T-helper 22 cell (primary cell): ENCODE results near the gene TMEM100.

Source experiments
- DNase-seq: peaks from one replicate; pipeline ENCODE4 v3.0.0-alpha.2; 2020; ENCODE audit warnings: low read depth

TMEM100 gene, protein sequence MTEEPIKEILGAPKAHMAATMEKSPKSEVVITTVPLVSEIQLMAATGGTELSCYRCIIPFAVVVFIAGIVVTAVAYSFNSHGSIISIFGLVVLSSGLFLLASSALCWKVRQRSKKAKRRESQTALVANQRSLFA

DNA sequence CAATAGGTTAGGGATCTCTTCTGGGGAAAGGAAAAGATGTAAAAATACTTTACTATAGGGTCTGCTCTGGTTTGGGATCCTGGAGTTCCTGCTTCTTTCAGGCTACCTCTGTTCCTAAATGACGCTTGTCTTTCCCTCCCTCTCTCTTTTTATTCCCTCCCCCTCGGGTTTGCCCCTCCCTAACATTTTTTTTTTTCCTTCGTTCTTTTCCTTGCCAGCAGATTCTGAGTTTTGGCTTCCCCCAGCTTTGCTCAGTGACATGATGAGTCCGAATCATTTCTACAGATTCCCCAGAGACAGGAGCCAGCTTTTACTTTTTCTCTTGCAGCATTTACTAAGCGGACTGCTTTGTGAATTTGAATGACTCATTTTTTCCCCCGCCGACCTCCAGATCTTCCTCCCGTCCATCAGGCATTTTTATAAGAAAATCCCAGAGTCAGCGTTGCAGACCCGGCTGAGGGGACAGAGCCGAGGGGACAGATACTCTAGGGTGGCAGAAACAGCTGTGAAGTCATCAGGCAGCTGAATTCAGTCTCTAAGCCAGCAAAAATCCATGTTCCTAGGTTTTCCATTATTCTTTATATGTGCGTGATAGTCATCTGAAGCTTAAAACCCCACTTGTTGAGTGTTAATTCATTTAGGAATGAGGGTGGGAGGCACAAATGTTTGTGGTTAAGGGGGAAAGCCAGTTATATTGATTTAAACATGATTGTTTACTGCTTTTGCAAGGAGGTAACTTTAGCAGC lies at the start of gene TMEM100:
TSS of gene TMEM100 (minus strand) at position 123 of the 746 bp plus-strand sequence. CDS start 1,794 bp downstream, outside the sequence.
- DNase-seq: no peak

DNA sequence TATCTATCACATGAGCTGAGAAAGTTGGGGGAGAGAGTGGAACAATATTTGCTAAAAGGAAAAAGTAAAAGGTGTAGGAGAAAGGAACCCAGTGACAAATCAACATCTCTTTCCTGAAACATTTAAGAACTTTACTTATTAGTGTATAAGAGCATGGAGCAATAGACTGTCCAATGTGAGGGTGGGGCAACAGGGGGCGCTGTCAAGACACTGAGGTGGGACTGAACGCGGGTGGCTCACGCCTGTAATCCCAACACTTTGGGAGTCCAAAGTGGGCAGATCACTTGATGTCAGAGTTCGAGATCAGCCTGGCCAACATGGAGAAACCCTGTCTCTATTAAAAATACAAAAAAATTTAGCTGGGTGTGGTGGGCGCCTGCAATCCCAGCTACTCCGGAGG lies 49.4 kb upstream of the TMEM100 start:
- DNase-seq: no peak

DNA sequence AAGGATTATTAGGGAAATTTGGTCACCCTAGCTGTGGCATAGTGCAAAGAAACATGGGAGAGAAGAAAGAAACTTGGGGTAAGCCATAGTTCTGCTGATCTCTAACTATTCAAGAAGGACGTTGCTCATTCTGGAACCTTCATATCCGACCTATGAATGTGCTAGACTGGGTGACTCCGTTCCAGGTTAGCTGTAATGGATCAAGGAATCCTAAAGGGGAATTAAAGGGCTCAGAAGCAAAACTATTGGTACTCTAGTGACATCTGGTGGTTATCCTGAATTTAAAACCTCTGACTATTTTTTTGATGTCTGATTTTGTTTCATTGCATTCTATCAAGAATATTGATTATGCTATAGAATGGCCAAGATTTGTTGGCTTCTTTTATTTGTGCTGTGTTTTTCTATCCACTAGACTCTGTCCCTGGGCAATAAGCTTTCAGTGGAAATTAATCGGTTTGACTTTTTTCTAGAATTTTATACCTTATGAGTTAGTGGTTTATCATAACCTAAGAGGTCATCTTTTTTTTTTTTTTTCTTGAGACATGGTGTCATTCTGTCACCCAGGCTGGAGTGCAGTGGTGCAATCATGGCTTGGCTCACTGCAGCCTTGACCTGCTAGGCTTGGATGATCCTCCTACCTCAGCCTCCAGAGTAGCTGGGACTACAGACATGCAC lies 47.7 kb upstream of the TMEM100 start:
- DNase-seq: no peak

DNA sequence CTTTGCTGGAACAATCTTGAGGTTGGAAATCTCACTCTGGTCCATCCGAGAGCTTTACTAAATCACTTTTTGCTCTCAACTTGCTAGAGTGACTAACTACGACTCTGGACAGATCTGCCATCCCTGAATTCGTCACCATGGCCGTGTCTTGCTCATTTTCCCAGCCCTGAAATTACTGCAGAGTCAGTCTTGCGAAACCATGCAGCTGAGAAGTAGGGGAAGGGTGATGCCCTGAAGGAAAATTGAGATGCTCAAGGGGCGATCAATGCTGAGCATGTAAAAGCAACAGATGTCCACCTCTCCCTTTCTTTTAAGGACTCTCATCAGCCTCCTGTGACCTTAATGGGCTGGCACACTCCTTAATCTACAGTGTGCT lies 46.9 kb upstream of the TMEM100 start:
- DNase-seq: no peak

DNA sequence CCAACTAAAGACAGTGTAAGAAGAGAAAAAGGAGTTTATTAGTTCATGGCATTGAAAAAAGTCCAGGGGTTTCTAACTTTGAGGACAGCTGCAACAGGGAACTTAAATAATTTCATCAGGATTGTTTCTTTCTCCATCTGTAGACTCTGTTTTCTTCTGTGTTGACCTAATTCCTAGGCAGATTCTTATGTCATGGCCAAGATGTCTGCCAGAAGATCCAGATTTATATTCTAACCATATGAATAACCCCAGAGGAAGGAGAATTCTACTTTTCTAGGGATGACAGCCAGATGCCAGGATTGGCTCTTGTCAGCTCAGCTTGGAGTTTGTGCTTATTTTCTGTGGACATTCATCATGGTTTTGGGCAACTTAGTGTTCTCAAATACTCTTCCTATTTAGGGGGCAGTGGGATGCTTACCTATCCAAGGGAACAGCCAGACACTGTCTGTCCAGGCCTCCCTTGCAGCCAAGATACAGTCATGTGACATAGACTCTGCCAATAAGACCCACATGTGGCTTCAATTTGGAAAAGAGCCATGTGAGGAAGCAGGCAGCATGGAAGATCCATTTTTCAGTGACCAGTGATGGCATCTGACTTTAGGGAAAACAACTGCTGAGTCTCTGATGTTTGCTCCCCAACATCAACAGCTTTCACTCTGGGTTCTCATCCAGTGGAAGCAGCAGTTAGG lies 46.4 kb upstream of the TMEM100 start:
- DNase-seq: no peak

DNA sequence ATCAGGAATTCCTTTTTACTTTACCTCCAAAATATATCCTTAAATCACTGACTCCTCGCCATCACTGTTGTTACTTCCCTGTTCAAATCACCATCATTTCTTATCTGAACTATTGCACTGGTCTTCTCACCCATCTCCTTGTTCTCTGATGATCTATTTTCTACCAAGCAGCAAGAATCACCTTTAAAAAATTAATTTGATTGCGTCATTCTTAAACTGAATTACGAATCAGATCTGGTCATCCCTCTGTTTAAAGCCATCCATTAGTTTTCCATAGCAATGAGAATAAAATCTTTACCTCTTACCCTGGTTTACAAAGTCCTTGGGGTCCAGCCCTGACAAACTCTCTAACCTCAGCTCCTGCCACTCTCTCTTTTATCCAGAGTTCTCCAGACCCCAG lies 42.8 kb upstream of the TMEM100 start:
- no peak for DNase-seq

DNA sequence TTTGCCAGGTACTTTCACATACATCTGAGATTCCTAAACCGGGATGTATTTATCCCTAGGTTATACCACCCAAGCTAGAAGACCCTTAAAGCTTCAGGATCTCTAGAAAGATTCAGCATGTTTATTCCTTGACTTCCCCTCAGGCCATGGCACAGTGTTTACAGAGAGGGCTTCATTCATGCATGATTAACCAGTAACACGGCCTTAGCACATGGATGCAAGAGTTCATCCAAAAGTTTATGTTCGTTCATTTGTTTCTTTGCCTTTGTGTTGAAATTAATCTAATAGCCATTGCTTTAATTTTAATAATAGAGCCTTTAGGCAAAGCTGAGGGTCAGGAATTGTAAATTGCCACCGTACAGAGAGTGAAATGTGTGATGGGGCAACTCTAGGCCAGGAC lies 41.9 kb upstream of the TMEM100 start:
- no peak for DNase-seq

DNA sequence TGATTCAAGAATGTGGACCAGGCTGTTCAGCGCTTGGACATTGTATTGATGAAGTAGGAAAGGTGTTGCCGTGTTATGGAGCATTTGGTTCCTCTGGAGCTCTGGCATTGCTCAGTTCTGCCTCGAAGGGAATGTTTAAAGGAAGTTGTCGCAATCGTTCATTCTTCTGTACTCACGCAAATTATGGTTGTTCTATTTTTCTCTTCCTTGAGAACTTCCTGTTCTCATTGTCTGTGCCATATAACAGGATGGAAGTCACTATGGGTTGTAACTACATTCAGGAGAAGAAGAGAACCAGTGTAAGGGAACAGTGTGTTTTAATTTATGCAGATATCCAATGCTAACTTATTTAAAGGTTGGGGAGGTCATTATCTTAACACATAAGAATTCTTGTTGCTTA lies 41.2 kb upstream of the TMEM100 start:
- no peak for DNase-seq

DNA sequence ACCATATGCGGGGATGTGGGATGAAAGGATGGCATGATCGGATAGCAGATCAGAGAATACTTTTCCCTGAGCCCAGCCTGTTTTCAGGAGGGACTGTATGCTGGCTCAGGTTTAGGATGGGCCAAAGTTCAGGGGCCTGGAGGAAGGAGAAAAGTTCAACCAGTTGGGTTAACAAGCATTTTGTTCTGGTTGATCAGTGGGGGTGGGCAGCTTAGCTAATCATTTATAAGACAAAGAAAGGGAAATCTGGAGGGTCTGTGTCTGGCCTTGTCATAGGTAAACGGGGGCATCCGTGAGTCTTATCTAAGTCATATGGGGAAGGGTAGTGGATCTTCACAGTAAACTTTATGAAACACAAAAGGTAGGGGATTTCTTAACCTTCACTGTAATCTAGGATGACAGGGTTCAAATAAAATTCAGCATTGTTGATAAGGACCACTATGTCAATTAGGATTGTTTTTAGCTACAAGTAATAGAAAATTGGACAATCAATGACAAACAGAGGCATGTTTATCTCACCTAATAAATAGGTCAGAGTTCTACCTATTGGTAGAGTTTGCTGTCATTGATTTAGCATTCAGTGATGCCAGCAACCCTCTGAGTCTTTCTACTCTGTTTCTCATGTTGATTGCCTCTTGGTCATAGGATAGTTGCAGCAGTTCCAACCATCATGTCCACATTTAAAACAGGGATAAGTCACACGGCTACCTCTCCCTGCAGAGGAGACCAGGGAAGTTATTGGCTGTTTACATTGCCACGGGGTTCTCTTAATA lies 39.6 kb upstream of the TMEM100 start:
- no peak for DNase-seq

DNA sequence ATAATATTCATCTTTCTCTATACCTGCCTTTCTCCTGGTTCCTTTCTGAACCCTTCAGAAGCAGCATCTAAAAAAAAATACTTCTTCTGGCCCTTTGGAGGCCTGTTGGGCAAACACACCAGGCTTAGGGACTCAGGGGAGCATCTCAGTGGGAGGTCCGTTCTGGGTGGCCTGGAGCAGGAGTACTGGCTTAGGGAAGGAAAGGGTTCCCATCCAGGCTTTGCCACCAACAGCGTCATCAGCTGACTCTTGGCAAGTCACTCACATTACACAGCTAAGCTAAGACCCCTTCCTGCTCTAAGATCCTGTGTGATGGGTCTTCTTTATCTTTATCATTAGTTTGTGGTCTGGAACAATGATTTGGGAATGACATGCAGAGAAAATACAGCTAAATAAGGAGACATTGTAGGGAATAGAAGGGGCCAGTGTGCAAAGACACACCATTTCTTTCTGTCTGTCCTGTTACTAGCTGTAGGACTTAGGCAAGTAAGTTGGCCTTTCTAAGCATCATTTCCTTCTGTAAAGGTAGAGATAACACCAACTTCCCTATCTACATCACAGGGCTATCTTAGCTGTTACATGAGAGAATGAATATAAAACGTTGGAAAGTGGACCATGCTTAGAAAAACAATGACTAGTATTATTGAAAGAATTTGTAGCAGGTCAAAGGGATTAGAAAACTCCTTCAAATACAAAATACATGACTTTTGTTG lies 38.1 kb upstream of the TMEM100 start:
- DNase-seq: no peak

DNA sequence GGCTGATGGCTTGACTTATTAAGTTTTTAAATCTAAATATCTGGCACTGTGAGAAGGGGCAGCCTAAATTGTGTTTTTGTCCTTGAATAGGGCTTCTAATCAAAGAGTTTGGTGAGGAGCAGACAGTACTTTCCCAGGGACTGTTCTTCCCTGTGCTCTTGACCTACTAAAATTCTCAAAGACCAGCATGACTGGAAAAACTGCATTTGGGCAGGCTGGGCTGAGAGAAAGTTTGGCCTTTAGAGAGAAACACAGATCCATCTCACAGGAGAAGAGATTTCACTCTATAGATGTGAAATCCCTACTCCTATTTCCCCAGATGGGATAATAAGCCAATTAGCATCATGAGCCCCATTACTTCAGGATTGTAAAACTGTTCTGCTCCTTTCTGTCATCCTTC lies 35.5 kb upstream of the TMEM100 start:
- DNase-seq: no peak

DNA sequence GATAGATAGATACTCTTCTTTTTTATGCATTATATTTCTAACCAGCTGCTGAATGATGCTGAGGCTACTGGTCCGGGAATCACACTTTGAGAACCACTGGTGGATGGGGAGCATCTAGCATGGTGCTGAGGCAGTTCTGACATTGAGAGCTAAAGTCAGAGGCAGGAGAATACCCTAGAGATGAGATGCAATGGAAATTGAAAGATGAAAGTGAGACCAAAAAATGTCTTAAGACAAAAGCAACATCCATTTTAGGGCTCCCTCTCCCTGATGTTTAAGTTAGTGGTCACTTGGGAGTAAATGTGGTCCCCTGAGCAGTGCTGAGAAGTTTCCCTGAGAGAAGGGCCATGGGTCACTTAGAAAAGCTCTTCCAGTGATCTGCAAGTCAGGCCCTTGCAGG lies 35.0 kb upstream of the TMEM100 start:
- no peak for DNase-seq

DNA sequence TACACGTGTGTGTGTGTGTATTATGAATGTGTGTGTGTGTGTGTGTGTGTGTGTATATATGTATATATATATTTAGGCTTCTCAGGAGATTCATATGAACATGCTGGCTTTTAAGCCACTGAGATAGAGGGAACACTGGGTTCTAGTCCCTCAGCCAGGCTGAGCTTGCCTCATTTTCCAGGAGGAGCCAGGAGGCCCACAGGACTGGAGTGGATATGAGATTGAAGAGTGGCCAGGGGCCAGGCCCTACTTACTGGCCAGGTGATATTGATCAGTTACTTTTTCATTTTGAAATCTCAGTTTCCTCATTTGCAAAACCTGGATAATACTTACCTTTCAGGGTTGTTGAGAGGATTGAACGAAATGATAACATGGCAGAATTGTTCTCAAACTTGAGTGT lies 34.0 kb upstream of the TMEM100 start:
- no peak for DNase-seq

DNA sequence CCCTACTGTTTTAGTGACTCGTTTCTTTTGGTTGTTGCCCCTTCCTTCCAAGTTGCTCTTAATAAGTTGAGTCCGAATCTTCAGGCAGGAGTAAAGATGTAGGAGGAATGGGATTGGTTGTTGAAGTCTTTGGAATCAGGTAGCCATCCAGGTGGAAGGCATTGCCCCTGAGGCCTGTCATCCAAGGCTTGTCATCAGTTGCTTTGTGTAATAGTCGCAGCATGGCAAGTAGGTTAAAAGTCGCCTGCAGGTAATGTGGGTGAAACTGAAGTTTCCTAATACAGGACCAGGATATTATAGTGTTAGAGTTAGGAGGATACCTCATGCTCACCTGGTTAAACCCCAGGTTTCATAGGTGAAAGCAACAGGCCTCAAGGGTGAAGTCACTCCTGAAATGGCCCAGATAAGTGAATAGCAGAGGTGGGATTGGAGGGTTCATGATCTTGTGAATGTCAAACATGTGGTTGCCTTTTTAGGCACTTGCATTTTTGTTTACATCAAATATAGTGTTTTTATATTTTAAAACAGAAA lies 29.1 kb upstream of the TMEM100 start:
- no peak for DNase-seq

DNA sequence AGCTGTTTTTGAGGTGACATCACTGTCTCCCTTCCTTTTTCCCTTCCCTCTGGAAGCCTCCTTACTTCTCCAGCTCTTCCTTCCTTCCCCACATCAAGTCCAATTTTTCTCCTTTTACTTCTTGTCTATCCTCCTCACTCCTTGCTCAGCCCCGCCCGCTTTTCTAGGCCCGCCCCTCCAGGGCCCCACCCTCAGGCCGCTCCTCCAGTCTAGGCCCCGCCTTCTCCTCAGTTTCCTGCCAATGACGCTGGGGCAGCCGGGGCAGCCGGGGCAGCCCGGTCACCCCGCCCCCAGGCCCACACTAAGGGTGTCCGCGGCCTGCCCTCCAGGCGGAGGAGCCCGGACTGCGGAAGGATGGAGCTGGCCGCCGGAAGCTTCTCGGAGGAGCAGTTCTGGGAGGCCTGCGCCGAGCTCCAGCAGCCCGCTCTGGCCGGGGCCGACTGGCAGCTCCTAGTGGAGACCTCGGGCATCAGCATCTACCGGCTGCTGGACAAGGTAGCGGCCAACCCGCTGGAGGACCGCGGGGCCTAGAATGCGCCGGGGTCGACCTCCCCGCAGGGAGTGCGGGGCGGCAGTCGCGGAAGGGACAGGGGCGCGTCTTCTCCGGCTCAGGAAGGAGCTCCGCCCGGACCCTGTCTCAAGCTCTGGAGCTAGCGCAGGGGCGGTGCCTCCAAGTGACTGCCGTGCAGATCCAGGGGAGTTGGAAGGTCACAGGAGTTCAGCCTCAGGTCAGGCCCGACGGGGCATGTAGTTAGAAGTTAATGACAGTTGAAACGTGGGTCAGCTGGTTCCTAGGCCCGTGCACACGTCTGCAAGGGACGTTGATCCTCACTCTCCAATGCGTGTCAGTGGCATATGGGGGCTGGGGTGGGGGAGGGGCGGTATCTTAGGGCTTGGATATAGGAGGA lies 28.3 kb upstream of the TMEM100 start, which contains the start of gene PCTP:
TSS of gene PCTP (plus strand) at position 302 of the 908 bp plus-strand sequence. CDS start at position 355, 53 bp downstream.
- DNase-seq: peak; percentile 56

DNA sequence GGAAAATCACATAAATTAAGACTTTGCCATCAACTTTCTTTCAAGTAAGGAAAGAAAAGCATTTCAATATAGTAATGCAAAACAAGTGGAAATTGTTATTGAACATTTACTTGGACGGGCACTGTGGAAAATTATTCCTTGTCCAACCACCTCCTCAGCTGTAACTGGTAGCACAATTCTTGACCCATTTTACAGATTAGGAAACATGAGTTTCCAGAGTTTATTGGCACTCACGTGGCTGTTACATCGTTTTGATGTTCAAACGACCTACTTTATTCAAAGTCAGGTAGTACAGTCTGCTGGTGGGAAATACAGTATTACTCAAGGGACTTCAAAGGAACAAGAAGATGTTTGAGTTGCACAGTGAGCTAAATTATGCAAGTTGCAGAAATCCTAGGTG lies 27.3 kb upstream of the TMEM100 start:
- DNase-seq: no peak

DNA sequence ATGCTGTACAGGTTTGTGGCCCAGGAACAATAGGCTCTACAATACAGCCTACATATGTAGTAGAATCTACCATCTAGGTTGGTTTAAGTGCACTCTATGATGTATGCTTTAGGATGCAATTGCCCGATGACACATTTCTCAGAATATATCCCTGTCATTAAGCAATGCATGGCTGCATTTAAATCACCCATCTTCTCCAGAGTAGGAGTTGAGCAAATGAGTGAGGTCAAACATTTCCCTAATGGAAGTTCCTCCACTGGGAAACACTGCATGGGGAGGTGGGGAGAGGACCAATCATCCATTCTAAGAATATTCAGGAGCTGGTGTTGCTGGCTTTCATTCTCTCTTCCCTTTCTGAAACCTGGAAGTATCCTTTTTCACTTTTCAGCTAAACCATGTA lies 26.2 kb upstream of the TMEM100 start:
- DNase-seq: no peak

DNA sequence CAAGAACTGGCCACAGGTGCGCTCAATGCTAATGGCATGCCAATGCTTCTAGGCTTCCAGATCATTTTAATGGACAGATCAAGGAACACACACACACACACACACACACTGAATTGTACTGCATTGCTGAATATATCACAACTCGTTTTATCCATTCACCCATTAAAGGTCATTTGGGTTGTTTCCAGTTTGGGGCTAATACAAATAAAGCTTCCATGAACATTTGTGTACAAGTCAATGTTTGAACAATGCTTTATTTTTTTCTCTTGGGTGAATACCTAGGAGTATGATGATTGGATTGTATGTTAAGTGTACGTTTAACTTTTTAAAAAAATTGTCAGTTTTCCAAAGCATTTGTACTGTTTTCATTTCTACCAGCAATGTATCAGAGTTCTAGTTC lies 24.5 kb upstream of the TMEM100 start:
- no peak for DNase-seq

DNA sequence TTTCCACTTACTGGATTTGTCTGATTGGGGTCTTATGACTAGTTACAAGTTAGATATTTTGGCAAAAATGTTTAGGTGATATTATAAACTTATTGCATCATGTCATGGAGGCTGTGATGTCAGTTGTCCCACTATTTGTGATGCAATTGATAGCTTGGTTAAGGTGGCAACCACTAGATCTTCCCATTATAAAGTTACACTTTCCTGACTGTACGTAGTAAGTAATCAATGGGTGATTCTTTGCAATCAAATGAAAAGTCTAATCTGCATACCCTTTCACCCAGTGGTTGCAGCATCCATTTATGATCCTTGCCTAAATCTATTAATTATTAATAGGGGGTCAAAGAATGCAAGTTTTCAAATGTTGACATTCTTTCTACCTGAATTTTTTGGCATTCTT lies 23.8 kb upstream of the TMEM100 start:
- DNase-seq: no peak

DNA sequence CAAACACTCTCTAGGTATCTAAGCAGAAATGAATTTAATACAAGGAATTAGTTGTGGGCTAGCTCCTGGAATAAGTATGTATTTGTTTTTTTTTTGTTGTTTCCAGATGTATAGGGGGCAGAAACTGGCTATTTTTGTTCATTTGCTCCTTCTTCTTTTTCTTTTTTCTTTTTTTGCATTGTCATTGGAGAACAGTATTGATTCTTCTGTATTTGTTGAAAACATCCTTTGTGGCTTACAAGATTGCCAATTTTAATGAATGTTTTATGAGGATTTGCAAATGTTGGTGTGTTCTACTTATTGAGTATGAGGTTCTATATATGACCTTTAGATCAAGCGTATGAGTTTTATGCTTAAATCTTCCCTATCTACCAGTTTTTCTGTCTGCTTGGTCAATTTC lies 22.6 kb upstream of the TMEM100 start:
- DNase-seq: no peak
